Stomach (tissue), 9 donors: ENCODE data around the gene C4orf54. TPM values are rescaled to one million over a fixed set of nuclear protein-coding genes. Genes with fewer than 3 reads are reported as not detected.

Experiments
- DNase-seq, 2 donors: peaks; one replicate each; pipeline versions ENCODE4 v3.0.0 to v3.0.0-alpha.2; 2013 to 2019
- H3K27ac ChIP-seq, 5 donors: fragments of 200-600 bp in 4 of 5; sonication (generic) in 4 of 5; one replicate each; pipeline ENCODE4 v1.5.1; 2013 to 2019; ENCODE audit warnings: mild to moderate bottlenecking in 1 of 5, moderate library complexity in 1 of 5
- H3K27me3 ChIP-seq, 3 donors: fragments of 200-600 bp; sonication (generic); one replicate each; pipeline ENCODE4 v1.5.1; 2017 to 2019; ENCODE audit warnings: mixed run types in 1 of 3
- H3K36me3 ChIP-seq, 4 donors: fragments of 200-600 bp; sonication (generic); 1 replicate in 3 of 4; 2 replicates in 1 of 4; pipeline ENCODE4 v1.5.1; 2016 to 2019
- H3K4me1 ChIP-seq, 4 donors: fragments of 200-600 bp; sonication (generic); one replicate each; pipeline ENCODE4 v1.5.1; 2016 to 2019
- H3K4me3 ChIP-seq, 4 donors: fragments of 200-600 bp; sonication (generic) in 3 of 4; one replicate each; pipeline ENCODE4 v1.5.1; 2016 to 2019; ENCODE audit warnings: mild to moderate bottlenecking in 1 of 4
- H3K9me3 ChIP-seq, 4 donors: fragments of 200-600 bp; sonication (generic); one replicate each; pipeline ENCODE4 v1.5.1; 2016 to 2019
- CTCF ChIP-seq, 7 experiments: fragments of 450-650 bp in 4 of 7; fragments of 200-600 bp in 3 of 7; sonication (generic) in 3 of 7; IDR thresholded peaks; one replicate each; pipeline ENCODE4 v1.5.1; 2016 to 2019; ENCODE audit warnings: antibody characterized with exemption in 7 of 7, control low read depth in 2 of 7, mild to moderate bottlenecking in 1 of 7
- EP300 ChIP-seq: sonication (generic); formaldehyde crosslinking; IDR thresholded peaks from one replicate; pipeline ENCODE4 v1.6.1; 2017; ENCODE audit warnings: antibody characterized with exemption
- POLR2A ChIP-seq, 4 donors: fragments of 450-650 bp; IDR thresholded peaks; one replicate each; pipeline ENCODE4 v1.6.1; 2016; ENCODE audit warnings: antibody characterized with exemption in 4 of 4, control low read depth in 2 of 4, mild to moderate bottlenecking in 1 of 4, moderate library complexity in 1 of 4
- POLR2AphosphoS5 ChIP-seq, 3 donors: sonication (generic); formaldehyde crosslinking; IDR thresholded peaks; one replicate each; pipeline ENCODE4 v1.6.1; 2016; ENCODE audit warnings: antibody characterized with exemption in 3 of 3
- WGBS, 5 donors: extraction: QIAGEN DNeasy Blood & Tissue Kit in 3 of 5; methylation state at CpG; one replicate each; pipeline versions ENCODE4 v1.1.5 to v1.1.7; 2013 to 2018; 5-methylcytosine and 5-hydroxymethylcytosine counted together
- intact Hi-C: fragments of 100-400 bp; cut with DNase I; formaldehyde crosslinking; loops from one replicate; pipeline ENCODE4 v1.15.1; 2023; ENCODE audit warnings: low total_unique reads
- polyA plus RNA-seq, 3 donors: library from polyadenylated mRNA; stranded (reverse); fragments of 200-250 nt; gene quantifications; one replicate each; pipeline ENCODE4 v1.2.3, GENCODE V29; 2013
- total RNA-seq, 5 donors: library from RNA; depleted of rRNA; stranded (reverse); fragments of >200 nt; gene quantifications; one replicate each; pipeline versions ENCODE4 v1.1.0 to v1.2.3, GENCODE V29; 2014 to 2016
- donor health status: healthy with polysubstance abuse.
- donor health status: Bipolar disorder and iron deficiency.
- donor health status: healthy.

The C4orf54 gene
- total and polyA plus RNA-seq, 8 donors, result under 0.01 to 0.15 TPM; not detected in 6

GRCh38 chr4:99654361-99654761, 3.3 kb downstream of the C4orf54 start:
- H3K4me3 ChIP-seq, result no peak overlapping the region
- whole genome bisulfite sequencing, 5 donors, result 74 to 91% (median 86%) methylated on average over 14 to 15 of the region's 15 CpGs
- intact Hi-C loops, result no loop called here
- H3K4me1 ChIP-seq, result no peaks in the 10 kb centered on the region
- no peak for DNase-seq
- no peaks in the 10 kb centered on the region for H3K9me3 ChIP-seq
- H3K27me3 ChIP-seq, result no peaks in the 10 kb centered on the region
- no peaks in the 10 kb centered on the region for H3K36me3 ChIP-seq
- TF ChIP-seq CTCF (IDR thresholded peaks at IDR 0.05) (no peak), EP300 (no peak)
- H3K27ac ChIP-seq, result no peak overlapping the region

- H3K4me1 ChIP-seq, result no peaks in the 10 kb centered on the region
- no peaks in the 10 kb centered on the region for H3K9me3 ChIP-seq
- H3K4me3 ChIP-seq, result no peak overlapping the region
- no peak for DNase-seq
- H3K27ac ChIP-seq, result no peak overlapping the region
- no peaks in the 10 kb centered on the region for H3K36me3 ChIP-seq
- WGBS, 5 donors, result 84 to 92% (median 86%) methylated on average over 8 to 9 of the region's 9 CpGs
- intact Hi-C loops, result no loop called here
- no peak for TF ChIP-seq EP300
- TF ChIP-seq CTCF (IDR thresholded peaks at IDR 0.05), result no peak
- no peak for TF ChIP-seq POLR2AphosphoS5 (IDR thresholded peaks at IDR 0.05)
- no peak for TF ChIP-seq POLR2A (IDR thresholded peaks at IDR 0.05)
- H3K27me3 ChIP-seq, result no peaks in the 10 kb centered on the region
These were observed 3.7 kb downstream of the C4orf54 start for GRCh38 chr4:99653916-99654315.

GRCh38 chr4:99652596-99653436, 4.8 kb downstream of the C4orf54 start:
- intact Hi-C loops, result no loop called here
- Histone ChIP-seq H3K27me3 (no peaks in the 10 kb centered on the region), H3K27ac (no peak overlapping the region), H3K4me1 (no peaks in the 10 kb centered on the region), H3K4me3 (no peak overlapping the region), H3K9me3 (no peaks in the 10 kb centered on the region), H3K36me3 (no peaks in the 10 kb centered on the region)
- WGBS, 5 donors, result 89 to 97% (median 94%) methylated on average over 30 to 43 of the region's 43 CpGs
- no peak for DNase-seq
- TF ChIP-seq POLR2A (IDR thresholded peaks at IDR 0.05) (no peak), POLR2AphosphoS5 (IDR thresholded peaks at IDR 0.05) (no peak), CTCF (IDR thresholded peaks at IDR 0.05) (no peak), EP300 (no peak)

- 94 to 96% (median 95%) methylated on average over 46 to 49 of the region's 49 CpGs for WGBS, 5 donors
- DNase-seq, result no peak
- intact Hi-C loops, result no loop called here
- Histone ChIP-seq H3K27ac (no peak overlapping the region), H3K36me3 (no peaks in the 10 kb centered on the region), H3K4me3 (no peak overlapping the region), H3K9me3 (no peaks in the 10 kb centered on the region), H3K27me3 (no peaks in the 10 kb centered on the region), H3K4me1 (no peaks in the 10 kb centered on the region)
- TF ChIP-seq POLR2A (IDR thresholded peaks at IDR 0.05) (no peak), CTCF (IDR thresholded peaks at IDR 0.05) (no peak), EP300 (no peak), POLR2AphosphoS5 (IDR thresholded peaks at IDR 0.05) (no peak)
These were observed 5.7 kb downstream of the C4orf54 start for GRCh38 chr4:99651811-99652485.
